ENCODE data around the gene NTRK2. TPM values are rescaled to one million over a fixed set of nuclear protein-coding genes. Genes with fewer than 3 reads are reported as not detected.

The NTRK2 gene
- total RNA-seq, 1 donor from 2014 or later = 4.6 TPM

- no peak overlapping the region for H3K4me2 ChIP-seq (ENCODE audit: low read length)
- H2AFZ ChIP-seq (ENCODE audit: low read depth, low read length) = no peak overlapping the region
- no peaks in the 10 kb centered on the region for H3K4me1 ChIP-seq (ENCODE audit: insufficient read depth, low read length)
- no peaks in the 10 kb centered on the region for H3K79me2 ChIP-seq (ENCODE audit: insufficient read depth, low read length)
- H3K27me3 ChIP-seq (ENCODE audit: insufficient read depth, low read length) = no peaks in the 10 kb centered on the region
- no peaks in the 10 kb centered on the region for H3K36me3 ChIP-seq (ENCODE audit: insufficient read depth, low read length)
- Mint-ChIP-seq H3K36me3 (ENCODE audit: low read depth, unreplicated experiment) (no peaks in the 10 kb centered on the region), H3K27ac (ENCODE audit: unreplicated experiment) (no peak overlapping the region), H3K4me1 (ENCODE audit: low read depth, unreplicated experiment) (peaks cover 17% of the 10 kb centered on the region), H3K27me3 (ENCODE audit: low read depth, unreplicated experiment) (peaks cover 9% of the 10 kb centered on the region), H3K4me3 (ENCODE audit: unreplicated experiment) (no peak overlapping the region), H3K9me3 (ENCODE audit: unreplicated experiment) (no peaks in the 10 kb centered on the region)
- H3K27ac ChIP-seq (ENCODE audit: low read depth, low read length) = no peak overlapping the region
- no peak overlapping the region for H3K4me3 ChIP-seq (ENCODE audit: insufficient read depth, low read depth, low read length)
- no peaks in the 10 kb centered on the region for H4K20me1 ChIP-seq (ENCODE audit: insufficient read depth, low read length)
- H3K9ac ChIP-seq (ENCODE audit: low read length) = no peak overlapping the region
- FAIRE-seq = no peak
- no peak for DNase-seq (ENCODE audit: low read depth)
- TF ChIP-seq CTCF (IDR thresholded peaks at IDR 0.05; ENCODE audit: insufficient read depth, low read depth, low read length) (no peak), EZH2 (IDR thresholded peaks at IDR 0.05; ENCODE audit: insufficient read depth, low read length) (no peak)
- H3K9me3 ChIP-seq (ENCODE audit: insufficient read depth, low read depth, low read length) = no peaks in the 10 kb centered on the region
These were observed 386.7 kb downstream of the NTRK2 start for GRCh38 chr9:85056203-85056572.

- peaks cover 16% of the 10 kb centered on the region for H3K27me3 Mint-ChIP-seq (ENCODE audit: low read depth, unreplicated experiment)
- DNase-seq (ENCODE audit: low read depth) (no peak), FAIRE-seq (no peak)
- H3K27me3 ChIP-seq (ENCODE audit: insufficient read depth, low read length) = no peaks in the 10 kb centered on the region
- H4K20me1 ChIP-seq (ENCODE audit: insufficient read depth, low read length) = no peaks in the 10 kb centered on the region
- H3K9me3 ChIP-seq (ENCODE audit: insufficient read depth, low read depth, low read length) = no peaks in the 10 kb centered on the region
- H3K4me3 Mint-ChIP-seq (ENCODE audit: unreplicated experiment) = no peak overlapping the region
- no peak overlapping the region for H3K4me2 ChIP-seq (ENCODE audit: low read length)
- H3K27ac ChIP-seq (ENCODE audit: low read depth, low read length) = no peak overlapping the region
- H3K4me1 ChIP-seq (ENCODE audit: insufficient read depth, low read length) = no peaks in the 10 kb centered on the region
- no peaks in the 10 kb centered on the region for H3K36me3 ChIP-seq (ENCODE audit: insufficient read depth, low read length)
- no peak overlapping the region for H3K4me3 ChIP-seq (ENCODE audit: insufficient read depth, low read depth, low read length)
- no peaks in the 10 kb centered on the region for H3K36me3 Mint-ChIP-seq (ENCODE audit: low read depth, unreplicated experiment)
- TF ChIP-seq EZH2 (IDR thresholded peaks at IDR 0.05; ENCODE audit: insufficient read depth, low read length) (no peak), CTCF (IDR thresholded peaks at IDR 0.05; ENCODE audit: insufficient read depth, low read depth, low read length) (no peak)
- H3K4me1 Mint-ChIP-seq (ENCODE audit: low read depth, unreplicated experiment) = peaks cover 8% of the 10 kb centered on the region
- no peak overlapping the region for H3K27ac Mint-ChIP-seq (ENCODE audit: unreplicated experiment)
- H2AFZ ChIP-seq (ENCODE audit: low read depth, low read length) = no peak overlapping the region
- no peak overlapping the region for H3K9ac ChIP-seq (ENCODE audit: low read length)
- H3K79me2 ChIP-seq (ENCODE audit: insufficient read depth, low read length) = no peaks in the 10 kb centered on the region
- H3K9me3 Mint-ChIP-seq (ENCODE audit: unreplicated experiment) = no peaks in the 10 kb centered on the region
These were observed 392.4 kb downstream of the NTRK2 start for GRCh38 chr9:85061969-85062368.

GRCh38 chr9:85062385-85063022, 393.0 kb downstream of the NTRK2 start:
- Histone ChIP-seq H4K20me1 (ENCODE audit: insufficient read depth, low read length) (no peaks in the 10 kb centered on the region), H3K4me1 (ENCODE audit: insufficient read depth, low read length) (no peaks in the 10 kb centered on the region), H3K36me3 (ENCODE audit: insufficient read depth, low read length) (no peaks in the 10 kb centered on the region), H2AFZ (ENCODE audit: low read depth, low read length) (no peak overlapping the region), H3K79me2 (ENCODE audit: insufficient read depth, low read length) (no peaks in the 10 kb centered on the region), H3K4me2 (ENCODE audit: low read length) (no peak overlapping the region), H3K4me3 (ENCODE audit: insufficient read depth, low read depth, low read length) (no peak overlapping the region), H3K27me3 (ENCODE audit: insufficient read depth, low read length) (no peaks in the 10 kb centered on the region), H3K27ac (ENCODE audit: low read depth, low read length) (no peak overlapping the region), H3K9ac (ENCODE audit: low read length) (no peak overlapping the region), H3K9me3 (ENCODE audit: insufficient read depth, low read depth, low read length) (no peaks in the 10 kb centered on the region)
- TF ChIP-seq EZH2 (IDR thresholded peaks at IDR 0.05; ENCODE audit: insufficient read depth, low read length) = no peak
- no peak for TF ChIP-seq CTCF (IDR thresholded peaks at IDR 0.05; ENCODE audit: insufficient read depth, low read depth, low read length)
- Mint-ChIP-seq H3K27ac (ENCODE audit: unreplicated experiment) (no peak overlapping the region), H3K27me3 (ENCODE audit: low read depth, unreplicated experiment) (peaks cover 16% of the 10 kb centered on the region), H3K4me1 (ENCODE audit: low read depth, unreplicated experiment) (peaks cover 8% of the 10 kb centered on the region), H3K4me3 (ENCODE audit: unreplicated experiment) (no peak overlapping the region), H3K36me3 (ENCODE audit: low read depth, unreplicated experiment) (no peaks in the 10 kb centered on the region), H3K9me3 (ENCODE audit: unreplicated experiment) (no peaks in the 10 kb centered on the region)
- FAIRE-seq = no peak
- no peak for DNase-seq (ENCODE audit: low read depth)
